A673 (cell line): ENCODE data around the gene KRTAP10-5.

ENCODE experiments used
- CTCF ChIP-seq: fragments of 300-800, 200-600 bp; sonication (generic); conservative IDR thresholded peaks from 2 replicates; pipeline ENCODE4 v1.5.1; 2017; ENCODE audit warnings: low read depth, mild to moderate bottlenecking, antibody characterized with exemption, low read length, moderate library complexity, mixed read lengths
- EZH2 ChIP-seq: fragments of 200-600 bp; sonication (generic); IDR thresholded peaks from 2 replicates; pipeline ENCODE4 v1.6.1; 2017; ENCODE audit warnings: borderline replicate concordance, low read depth, mild to moderate bottlenecking, mixed read lengths, antibody characterized with exemption, low read length; ENCODE audit not compliant: poor library complexity, severe bottlenecking

GRCh38 chr21:44533891-44534627, 46.3 kb downstream of the KRTAP10-5 start:
- TF ChIP-seq CTCF (no peak), EZH2 (no peak)
